Stimulated activated CD8-positive, alpha-beta memory T cell treated with anti-CD3 and anti-CD28 coated beads, Interleukin-12 subunit alpha, Interleukin-12 subunit beta, amount 100 ng/mL, for 4 hours (primary cell): ENCODE data around the gene SCG5.

Source experiments
- DNase-seq: peaks from one replicate; pipeline ENCODE4 v3.0.0-alpha.2; 2020; ENCODE audit warnings: low read depth

SCG5 gene

GRCh38 chr15:32723171-32723948, 81.8 kb downstream of the SCG5 start:
- DNase-seq: no peak

GRCh38 chr15:32729700-32730395, 88.3 kb downstream of the SCG5 start:
- DNase-seq: no peak

- no peak for DNase-seq
Observed at GRCh38 chr15:32730677-32731654, 89.5 kb downstream of the SCG5 start.

- DNase-seq: no peak
Observed at GRCh38 chr15:32732574-32733157, 91.2 kb downstream of the SCG5 start.

- no peak for DNase-seq
Observed at GRCh38 chr15:32733281-32733680, 91.8 kb downstream of the SCG5 start.

GRCh38 chr15:32735989-32736700, 94.6 kb downstream of the SCG5 start:
- DNase-seq: no peak

GRCh38 chr15:32736701-32737061, 95.2 kb downstream of the SCG5 start:
- DNase-seq: no peak

- DNase-seq: no peak
Observed at GRCh38 chr15:32737304-32737703, 95.8 kb downstream of the SCG5 start.

- no peak for DNase-seq
Observed at GRCh38 chr15:32738666-32739065, 97.2 kb downstream of the SCG5 start.

- no peak for DNase-seq
Observed at GRCh38 chr15:32739522-32740063, 98.1 kb downstream of the SCG5 start.

- DNase-seq: no peak
Observed at GRCh38 chr15:32743411-32744140, 102.1 kb downstream of the SCG5 start.

GRCh38 chr15:32746116-32746857, 104.8 kb downstream of the SCG5 start:
- no peak for DNase-seq
